Spleen (tissue), 7 donors: ENCODE data around the gene TMEM72.

ENCODE experiments used
- POLR2A ChIP-seq, 3 donors: fragments of 450-650 bp; IDR thresholded peaks; one replicate each; pipeline ENCODE4 v1.5.1; 2017; ENCODE audit warnings: antibody characterized with exemption in 3 of 3, mild to moderate bottlenecking in 1 of 3
- POLR2AphosphoS5 ChIP-seq, 3 donors: sonication (generic); formaldehyde crosslinking; IDR thresholded peaks; one replicate each; pipeline ENCODE4 v1.5.1; 2017; ENCODE audit warnings: antibody characterized with exemption in 3 of 3
- TF ChIP-seq, protein P1 (sequence below), 11 experiments: fragments of 200-600 bp in 7 of 11; fragments of 450-650 bp in 4 of 11; sonication (generic) in 4 of 11; IDR thresholded peaks in 8 of 11; conservative IDR thresholded peaks in 3 of 11; 1 replicate in 7 of 11; 2 replicates in 4 of 11; pipeline versions ENCODE4 v1.4.0 to v1.8.0; 2016 to 2021; ENCODE audit warnings: antibody characterized with exemption in 11 of 11, inconsistent platforms in 4 of 11, mild to moderate bottlenecking in 1 of 11
- donor health status: DM: no; HTN: no; CAD: no; lungs with moderate emphysema.
- donor health status: DM: no; HTN: no; CAD: no.
- donor health status: DM: no; HTN: no; CAD: no.

DNA sequence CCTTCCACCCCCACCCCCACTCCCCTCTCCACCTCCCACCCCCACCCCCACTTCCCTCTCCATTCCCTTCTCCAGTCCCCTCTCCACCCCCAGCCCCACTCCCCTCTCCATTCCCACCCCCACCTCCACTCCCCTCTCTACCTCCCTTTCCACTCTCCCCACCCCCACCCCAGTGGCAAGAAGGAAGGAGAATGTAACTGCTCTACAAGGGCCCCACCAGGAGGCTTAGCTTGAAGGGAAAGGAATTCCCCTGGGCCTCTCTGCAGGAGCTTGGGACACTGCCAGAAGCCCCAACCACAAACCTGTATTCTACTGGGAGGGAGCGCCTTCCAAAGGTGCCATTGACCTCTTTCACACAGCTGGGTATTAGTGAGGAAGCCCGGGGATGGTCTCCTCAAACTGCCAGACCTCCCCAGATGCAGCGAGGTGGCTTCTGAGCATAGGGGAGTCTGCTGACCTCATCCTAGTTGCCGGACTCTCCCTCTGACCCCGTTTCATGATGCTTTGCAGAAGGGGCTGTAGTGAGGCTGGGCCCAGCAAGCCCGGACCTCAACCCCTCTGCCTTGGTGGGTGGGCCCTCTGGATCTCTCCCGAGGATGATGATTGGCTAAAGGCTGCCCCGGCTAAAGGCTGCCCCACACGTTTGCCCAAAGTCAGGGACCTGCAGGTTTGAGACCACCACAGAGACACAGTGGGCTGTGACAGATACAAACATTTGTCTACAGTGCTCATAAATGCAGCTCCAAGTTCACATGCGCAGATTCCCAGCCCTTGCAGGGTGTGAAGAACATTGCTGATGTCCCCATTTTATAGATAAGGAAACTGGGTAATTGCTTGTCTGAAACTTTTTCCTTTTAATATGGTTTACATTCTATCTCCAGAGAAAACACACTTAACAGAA, 64.5 kb downstream of the TMEM72 start:
- TF ChIP-seq POLR2AphosphoS5 (IDR thresholded peaks at IDR 0.05) (peak in 2 of 3 donors; percentile 17 to 42), POLR2A (IDR thresholded peaks at IDR 0.05) (no peak)
- TF ChIP-seq, protein P1, sequence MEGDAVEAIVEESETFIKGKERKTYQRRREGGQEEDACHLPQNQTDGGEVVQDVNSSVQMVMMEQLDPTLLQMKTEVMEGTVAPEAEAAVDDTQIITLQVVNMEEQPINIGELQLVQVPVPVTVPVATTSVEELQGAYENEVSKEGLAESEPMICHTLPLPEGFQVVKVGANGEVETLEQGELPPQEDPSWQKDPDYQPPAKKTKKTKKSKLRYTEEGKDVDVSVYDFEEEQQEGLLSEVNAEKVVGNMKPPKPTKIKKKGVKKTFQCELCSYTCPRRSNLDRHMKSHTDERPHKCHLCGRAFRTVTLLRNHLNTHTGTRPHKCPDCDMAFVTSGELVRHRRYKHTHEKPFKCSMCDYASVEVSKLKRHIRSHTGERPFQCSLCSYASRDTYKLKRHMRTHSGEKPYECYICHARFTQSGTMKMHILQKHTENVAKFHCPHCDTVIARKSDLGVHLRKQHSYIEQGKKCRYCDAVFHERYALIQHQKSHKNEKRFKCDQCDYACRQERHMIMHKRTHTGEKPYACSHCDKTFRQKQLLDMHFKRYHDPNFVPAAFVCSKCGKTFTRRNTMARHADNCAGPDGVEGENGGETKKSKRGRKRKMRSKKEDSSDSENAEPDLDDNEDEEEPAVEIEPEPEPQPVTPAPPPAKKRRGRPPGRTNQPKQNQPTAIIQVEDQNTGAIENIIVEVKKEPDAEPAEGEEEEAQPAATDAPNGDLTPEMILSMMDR (IDR thresholded peaks at IDR 0.05 in 8 of 11, conservative IDR thresholded peaks at IDR 0.05 in 3 of 11): no peak
